Esophagus muscularis mucosa (tissue), 4 donors: ENCODE results near the gene DAAM2. TPM values are rescaled to one million over a fixed set of nuclear protein-coding genes. Genes with fewer than 3 reads are reported as not detected.

Experiments used
- DNase-seq: peaks from one replicate; pipeline ENCODE4 v3.0.0-alpha.2; 2017; ENCODE audit errors: extremely low spot score
- H3K27ac ChIP-seq, 4 donors: fragments of 200-600 bp; sonication (generic); replicated peaks in 1 of 4; 1 replicate in 3 of 4; 2 replicates in 1 of 4; pipeline ENCODE4 v1.5.1; 2016 to 2019; ENCODE audit warnings: mild to moderate bottlenecking in 1 of 4
- H3K27me3 ChIP-seq, 4 donors: fragments of 200-600 bp; sonication (generic); one replicate each; pipeline versions ENCODE4 v1.5.1 to v1.6.0; 2016 to 2019
- H3K36me3 ChIP-seq, 4 donors: fragments of 200-600 bp; sonication (generic); one replicate each; pipeline ENCODE4 v1.5.1; 2016 to 2019
- H3K4me1 ChIP-seq, 4 donors: fragments of 200-600 bp; sonication (generic); one replicate each; pipeline ENCODE4 v1.5.1; 2016 to 2019
- H3K4me3 ChIP-seq, 4 donors: fragments of 200-600 bp; sonication (generic); 1 replicate in 2 of 4; 2 replicates in 2 of 4; pipeline ENCODE4 v1.5.1; 2016 to 2019; ENCODE audit warnings: mild to moderate bottlenecking in 4 of 4, moderate library complexity in 1 of 4
- H3K9me3 ChIP-seq, 4 donors: fragments of 200-600 bp; sonication (generic); 1 replicate in 3 of 4; 2 replicates in 1 of 4; pipeline ENCODE4 v1.5.1; 2016 to 2019
- CTCF ChIP-seq, 3 experiments: fragments of 200-600 bp in 2 of 3; fragments of 450-650 bp in 1 of 3; sonication (generic) in 2 of 3; IDR thresholded peaks; one replicate each; pipeline ENCODE4 v1.5.1; 2017 to 2019; ENCODE audit warnings: antibody characterized with exemption in 3 of 3, mild to moderate bottlenecking in 2 of 3, moderate library complexity in 1 of 3
- EP300 ChIP-seq: sonication (generic); formaldehyde crosslinking; IDR thresholded peaks from one replicate; pipeline ENCODE4 v1.6.1; 2017; ENCODE audit warnings: antibody characterized with exemption
- POLR2A ChIP-seq: fragments of 450-650 bp; IDR thresholded peaks from one replicate; pipeline ENCODE4 v1.6.1; 2017; ENCODE audit warnings: antibody characterized with exemption, moderate library complexity, mild to moderate bottlenecking, low read depth
- POLR2AphosphoS5 ChIP-seq, 2 donors: sonication (generic); formaldehyde crosslinking; IDR thresholded peaks; one replicate each; pipeline ENCODE4 v1.6.1; 2017; ENCODE audit warnings: antibody characterized with exemption in 2 of 2
- WGBS: methylation state at CpG from one replicate; pipeline ENCODE4 v1.1.5; 2018; 5-methylcytosine and 5-hydroxymethylcytosine counted together
- intact Hi-C: fragments of 100-400 bp; cut with DNase I; formaldehyde crosslinking; loops from one replicate; pipeline ENCODE4 v1.15.1; 2023
- total RNA-seq, 4 donors: library from RNA; depleted of rRNA; stranded (reverse); fragments of >200 nt; gene quantifications; one replicate each; pipeline versions ENCODE4 v1.1.0 to v1.2.1, GENCODE V29; 2016

Gene DAAM2
- total RNA-seq, 4 donors from 2014 or later = 221 to 446 (median 392) TPM

GRCh38 chr6:39909701-39910100 lies 117.5 kb downstream of the DAAM2 start:
- no peaks in the 10 kb centered on the region for H3K27me3 ChIP-seq
- no peak overlapping the region for H3K27ac ChIP-seq
- DNase-seq = no peak
- peaks cover 0 to 12% (median 4%) of the 10 kb centered on the region in 4 donors for H3K4me1 ChIP-seq
- H3K4me3 ChIP-seq = no peak overlapping the region
- TF ChIP-seq EP300 = no peak
- no peak for TF ChIP-seq POLR2A
- TF ChIP-seq CTCF (IDR thresholded peaks at IDR 0.05) = no peak
- TF ChIP-seq POLR2AphosphoS5 (IDR thresholded peaks at IDR 0.05) = no peak
- H3K9me3 ChIP-seq = no peaks in the 10 kb centered on the region
- peaks cover 24 to 97% (median 75%) of the 10 kb centered on the region in 4 donors for H3K36me3 ChIP-seq
- intact Hi-C loops = no loop called here
- 90% methylated on average over 4 of the region's 5 CpGs for WGBS

- no peak for DNase-seq
- no peak for TF ChIP-seq EP300
- TF ChIP-seq POLR2AphosphoS5 (IDR thresholded peaks at IDR 0.05) = no peak
- TF ChIP-seq CTCF (IDR thresholded peaks at IDR 0.05) = no peak
- TF ChIP-seq POLR2A = no peak
- no peaks in the 10 kb centered on the region for H3K27me3 ChIP-seq
- H3K9me3 ChIP-seq = no peaks in the 10 kb centered on the region
- H3K36me3 ChIP-seq = peaks cover 24 to 97% (median 76%) of the 10 kb centered on the region in 4 donors
- intact Hi-C loops = no loop called here
- H3K4me3 ChIP-seq = no peak overlapping the region
- peaks cover 0 to 7% (median 2%) of the 10 kb centered on the region in 4 donors for H3K4me1 ChIP-seq
- H3K27ac ChIP-seq = no peak overlapping the region
Measured at GRCh38 chr6:39910164-39910563, 118.0 kb downstream of the DAAM2 start.

- no peak overlapping the region for H3K27ac ChIP-seq
- no peaks in the 10 kb centered on the region for H3K27me3 ChIP-seq
- TF ChIP-seq POLR2AphosphoS5 (IDR thresholded peaks at IDR 0.05) (no peak), POLR2A (no peak), CTCF (IDR thresholded peaks at IDR 0.05) (no peak), EP300 (no peak)
- WGBS = 100% methylated on average over 2 of the region's 2 CpGs
- H3K4me3 ChIP-seq = no peak overlapping the region
- H3K9me3 ChIP-seq = no peaks in the 10 kb centered on the region
- intact Hi-C loops = no loop called here
- DNase-seq = no peak
- H3K4me1 ChIP-seq = peaks cover 0 to 1% (median 0%) of the 10 kb centered on the region in 4 donors
- peaks cover 24 to 97% (median 78%) of the 10 kb centered on the region in 4 donors for H3K36me3 ChIP-seq
Measured at GRCh38 chr6:39910744-39911143, 118.6 kb downstream of the DAAM2 start.

GRCh38 chr6:39911513-39912125 lies 119.4 kb downstream of the DAAM2 start:
- Histone ChIP-seq H3K27ac (no peak overlapping the region), H3K9me3 (no peaks in the 10 kb centered on the region), H3K4me3 (no peak overlapping the region), H3K27me3 (no peaks in the 10 kb centered on the region), H3K36me3 (peaks cover 30 to 97% (median 78%) of the 10 kb centered on the region in 4 donors), H3K4me1 (no peaks in the 10 kb centered on the region)
- DNase-seq = no peak
- no peak for TF ChIP-seq POLR2A
- TF ChIP-seq CTCF (IDR thresholded peaks at IDR 0.05) = no peak
- TF ChIP-seq POLR2AphosphoS5 (IDR thresholded peaks at IDR 0.05) = no peak
- no peak for TF ChIP-seq EP300
- WGBS = 97% methylated on average over 10 of the region's 10 CpGs
- intact Hi-C loops = no loop called here

GRCh38 chr6:39912446-39912845 lies 120.3 kb downstream of the DAAM2 start:
- Histone ChIP-seq H3K27me3 (no peaks in the 10 kb centered on the region), H3K4me3 (no peak overlapping the region), H3K9me3 (no peaks in the 10 kb centered on the region), H3K36me3 (peaks cover 38 to 97% (median 82%) of the 10 kb centered on the region in 4 donors), H3K4me1 (no peaks in the 10 kb centered on the region), H3K27ac (no peak overlapping the region)
- WGBS = 90% methylated on average over 4 of the region's 4 CpGs
- TF ChIP-seq CTCF (IDR thresholded peaks at IDR 0.05) (no peak), POLR2AphosphoS5 (IDR thresholded peaks at IDR 0.05) (no peak), POLR2A (no peak), EP300 (no peak)
- intact Hi-C loops = no loop called here
- no peak for DNase-seq
